Measurements from ENCODE around the gene GCFC2. TPM values are rescaled to one million over a fixed set of nuclear protein-coding genes. Genes with fewer than 3 reads are reported as not detected.

GCFC2 gene
- total RNA-seq, 1 experiment from 2014 or later = 20.1 TPM

DNA sequence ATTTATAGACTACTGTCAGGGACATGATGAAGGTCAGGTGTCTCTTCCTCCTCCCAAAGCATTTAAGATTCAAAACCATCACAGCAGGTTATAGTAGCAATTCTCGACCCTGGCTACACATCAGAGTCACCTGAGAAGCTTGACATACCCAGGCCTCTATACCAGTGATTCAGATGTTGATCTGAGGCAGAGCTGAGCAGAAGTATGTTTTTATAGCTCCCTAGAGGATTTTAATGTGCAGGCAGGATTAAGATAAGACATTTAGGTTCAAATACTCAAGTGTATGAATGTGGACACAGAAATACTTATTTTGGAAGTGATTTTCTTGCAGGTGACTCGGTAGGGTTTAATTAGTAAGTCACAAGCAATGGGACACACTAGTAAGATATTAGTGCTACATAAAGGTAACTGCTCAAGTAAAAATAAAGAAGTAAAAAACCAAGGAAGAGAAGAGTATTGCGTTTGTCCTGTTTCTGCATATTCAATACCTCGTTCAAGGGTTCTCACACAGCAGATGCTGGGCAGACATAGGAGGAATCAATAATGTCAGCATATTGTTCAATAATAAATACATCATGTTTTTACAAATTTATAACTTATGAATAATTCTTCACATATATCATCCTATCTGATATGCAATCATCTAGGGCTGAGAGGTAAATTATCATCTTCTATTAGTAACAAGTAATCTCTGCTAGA is 7.0 kb downstream of the GCFC2 start:
- DNase-seq (ENCODE audit: low read depth, low spot score) (no peak), ATAC-seq (no peak)
- peaks cover 0 to 4% of the 10 kb centered on the region in 2 experiments; a peak in 1 of 4 replicates for H3K4me1 ChIP-seq (ENCODE audit: control insufficient read depth in 1 of 2, insufficient read depth in 2 of 2, low read length in 2 of 2)
- TF ChIP-seq JUND (IDR thresholded peaks at IDR 0.05) (no peak), EZH2phosphoT487 (IDR thresholded peaks at IDR 0.05; ENCODE audit: borderline replicate concordance) (no peak), SIN3A (IDR thresholded peaks at IDR 0.05; ENCODE audit: low read depth) (no peak), POLR2AphosphoS5 (IDR thresholded peaks at IDR 0.05; ENCODE audit: low read depth, low read length) (no peak), TCF7L2 (IDR thresholded peaks at IDR 0.05; ENCODE audit: borderline replicate concordance, extremely low read depth, insufficient read depth, insufficient read length) (no peak), ZFX (IDR thresholded peaks at IDR 0.05) (no peak), ZNF274 (IDR thresholded peaks at IDR 0.05; ENCODE audit: low read depth, low read length) (no peak), SRF (IDR thresholded peaks at IDR 0.05; ENCODE audit: low read depth) (no peak), SP1 (IDR thresholded peaks at IDR 0.05; ENCODE audit: low read depth) (no peak), EGR1 (IDR thresholded peaks at IDR 0.05; ENCODE audit: low read depth) (no peak), POLR2A (IDR thresholded peaks at IDR 0.05; ENCODE audit: borderline replicate concordance, extremely low read depth, insufficient read depth, insufficient read length) (no peak), CBX3 (IDR thresholded peaks at IDR 0.05; ENCODE audit: low read depth) (no peak), RAD21 (IDR thresholded peaks at IDR 0.05; ENCODE audit: low read depth) (no peak)
- TF ChIP-seq, protein P1, sequence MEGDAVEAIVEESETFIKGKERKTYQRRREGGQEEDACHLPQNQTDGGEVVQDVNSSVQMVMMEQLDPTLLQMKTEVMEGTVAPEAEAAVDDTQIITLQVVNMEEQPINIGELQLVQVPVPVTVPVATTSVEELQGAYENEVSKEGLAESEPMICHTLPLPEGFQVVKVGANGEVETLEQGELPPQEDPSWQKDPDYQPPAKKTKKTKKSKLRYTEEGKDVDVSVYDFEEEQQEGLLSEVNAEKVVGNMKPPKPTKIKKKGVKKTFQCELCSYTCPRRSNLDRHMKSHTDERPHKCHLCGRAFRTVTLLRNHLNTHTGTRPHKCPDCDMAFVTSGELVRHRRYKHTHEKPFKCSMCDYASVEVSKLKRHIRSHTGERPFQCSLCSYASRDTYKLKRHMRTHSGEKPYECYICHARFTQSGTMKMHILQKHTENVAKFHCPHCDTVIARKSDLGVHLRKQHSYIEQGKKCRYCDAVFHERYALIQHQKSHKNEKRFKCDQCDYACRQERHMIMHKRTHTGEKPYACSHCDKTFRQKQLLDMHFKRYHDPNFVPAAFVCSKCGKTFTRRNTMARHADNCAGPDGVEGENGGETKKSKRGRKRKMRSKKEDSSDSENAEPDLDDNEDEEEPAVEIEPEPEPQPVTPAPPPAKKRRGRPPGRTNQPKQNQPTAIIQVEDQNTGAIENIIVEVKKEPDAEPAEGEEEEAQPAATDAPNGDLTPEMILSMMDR (IDR thresholded peaks at IDR 0.05 in 2 of 3, conservative IDR thresholded peaks at IDR 0.05 in 1 of 3; ENCODE audit: borderline replicate concordance in 1 of 3, insufficient read depth in 1 of 3, low read depth in 2 of 3, low read length in 2 of 3) = no peak
- TF ChIP-seq, protein P2, sequence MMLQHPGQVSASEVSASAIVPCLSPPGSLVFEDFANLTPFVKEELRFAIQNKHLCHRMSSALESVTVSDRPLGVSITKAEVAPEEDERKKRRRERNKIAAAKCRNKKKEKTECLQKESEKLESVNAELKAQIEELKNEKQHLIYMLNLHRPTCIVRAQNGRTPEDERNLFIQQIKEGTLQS (IDR thresholded peaks at IDR 0.05) = no peak
- TF ChIP-seq, protein P3, sequence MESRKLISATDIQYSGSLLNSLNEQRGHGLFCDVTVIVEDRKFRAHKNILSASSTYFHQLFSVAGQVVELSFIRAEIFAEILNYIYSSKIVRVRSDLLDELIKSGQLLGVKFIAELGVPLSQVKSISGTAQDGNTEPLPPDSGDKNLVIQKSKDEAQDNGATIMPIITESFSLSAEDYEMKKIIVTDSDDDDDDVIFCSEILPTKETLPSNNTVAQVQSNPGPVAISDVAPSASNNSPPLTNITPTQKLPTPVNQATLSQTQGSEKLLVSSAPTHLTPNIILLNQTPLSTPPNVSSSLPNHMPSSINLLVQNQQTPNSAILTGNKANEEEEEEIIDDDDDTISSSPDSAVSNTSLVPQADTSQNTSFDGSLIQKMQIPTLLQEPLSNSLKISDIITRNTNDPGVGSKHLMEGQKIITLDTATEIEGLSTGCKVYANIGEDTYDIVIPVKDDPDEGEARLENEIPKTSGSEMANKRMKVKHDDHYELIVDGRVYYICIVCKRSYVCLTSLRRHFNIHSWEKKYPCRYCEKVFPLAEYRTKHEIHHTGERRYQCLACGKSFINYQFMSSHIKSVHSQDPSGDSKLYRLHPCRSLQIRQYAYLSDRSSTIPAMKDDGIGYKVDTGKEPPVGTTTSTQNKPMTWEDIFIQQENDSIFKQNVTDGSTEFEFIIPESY (IDR thresholded peaks at IDR 0.05; ENCODE audit: extremely low read depth, insufficient replicate concordance, low read length) = no peak
- TF ChIP-seq, protein P4, sequence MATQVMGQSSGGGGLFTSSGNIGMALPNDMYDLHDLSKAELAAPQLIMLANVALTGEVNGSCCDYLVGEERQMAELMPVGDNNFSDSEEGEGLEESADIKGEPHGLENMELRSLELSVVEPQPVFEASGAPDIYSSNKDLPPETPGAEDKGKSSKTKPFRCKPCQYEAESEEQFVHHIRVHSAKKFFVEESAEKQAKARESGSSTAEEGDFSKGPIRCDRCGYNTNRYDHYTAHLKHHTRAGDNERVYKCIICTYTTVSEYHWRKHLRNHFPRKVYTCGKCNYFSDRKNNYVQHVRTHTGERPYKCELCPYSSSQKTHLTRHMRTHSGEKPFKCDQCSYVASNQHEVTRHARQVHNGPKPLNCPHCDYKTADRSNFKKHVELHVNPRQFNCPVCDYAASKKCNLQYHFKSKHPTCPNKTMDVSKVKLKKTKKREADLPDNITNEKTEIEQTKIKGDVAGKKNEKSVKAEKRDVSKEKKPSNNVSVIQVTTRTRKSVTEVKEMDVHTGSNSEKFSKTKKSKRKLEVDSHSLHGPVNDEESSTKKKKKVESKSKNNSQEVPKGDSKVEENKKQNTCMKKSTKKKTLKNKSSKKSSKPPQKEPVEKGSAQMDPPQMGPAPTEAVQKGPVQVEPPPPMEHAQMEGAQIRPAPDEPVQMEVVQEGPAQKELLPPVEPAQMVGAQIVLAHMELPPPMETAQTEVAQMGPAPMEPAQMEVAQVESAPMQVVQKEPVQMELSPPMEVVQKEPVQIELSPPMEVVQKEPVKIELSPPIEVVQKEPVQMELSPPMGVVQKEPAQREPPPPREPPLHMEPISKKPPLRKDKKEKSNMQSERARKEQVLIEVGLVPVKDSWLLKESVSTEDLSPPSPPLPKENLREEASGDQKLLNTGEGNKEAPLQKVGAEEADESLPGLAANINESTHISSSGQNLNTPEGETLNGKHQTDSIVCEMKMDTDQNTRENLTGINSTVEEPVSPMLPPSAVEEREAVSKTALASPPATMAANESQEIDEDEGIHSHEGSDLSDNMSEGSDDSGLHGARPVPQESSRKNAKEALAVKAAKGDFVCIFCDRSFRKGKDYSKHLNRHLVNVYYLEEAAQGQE (IDR thresholded peaks at IDR 0.05; ENCODE audit: low read depth) = no peak
- H3K79me2 ChIP-seq (ENCODE audit: insufficient read depth, low read length) = peaks cover 16% of the 10 kb centered on the region
- H3K27me3 ChIP-seq (ENCODE audit: insufficient read depth, low read length) = no peaks in the 10 kb centered on the region
- no peak overlapping the region for H3K27ac ChIP-seq (ENCODE audit: low read depth, low read length)
- H2AFZ ChIP-seq (ENCODE audit: low read depth, low read length, poor library complexity, severe bottlenecking) = no peak overlapping the region
- BruUV-seq (replicated peaks) = no TSS peak
- H3K9me3 ChIP-seq (ENCODE audit: control insufficient read depth in 1 of 2, insufficient read depth in 1 of 2, low read depth in 1 of 2, low read length in 2 of 2) = no peaks in the 10 kb centered on the region
- H3K4me3 ChIP-seq (replicated peaks in 1 of 2; ENCODE audit: low read depth in 1 of 2, low read length in 2 of 2) = no peak overlapping the region
- no peak overlapping the region for H3K9ac ChIP-seq (ENCODE audit: low read length)
- ChIA-PET RAD21 (ENCODE audit: low non-redundant PET in 1 of 2, low total read pairs in 2 of 2, uncharacterized antibody in 2 of 2, unreplicated experiment in 2 of 2) (no interaction called here), CTCF (no interaction called here), POLR2A (no interaction called here)
- no peak overlapping the region for H3K4me2 ChIP-seq (ENCODE audit: low read length)
- H3K36me3 ChIP-seq (ENCODE audit: control insufficient read depth in 1 of 2, insufficient read depth in 2 of 2, low read length in 2 of 2) = peaks cover 19 to 21% of the 10 kb centered on the region in 2 experiments; a peak in 3 of 4 replicates
- no peaks in the 10 kb centered on the region for H3K9me2 ChIP-seq (ENCODE audit: insufficient read depth)
- H4K20me1 ChIP-seq (ENCODE audit: insufficient read depth) = no peaks in the 10 kb centered on the region
- intact Hi-C loops (cut with micrococcal nuclease) = no loop called here

Data from HCT116 (cell line).